B cell (primary cell): Measurements from ENCODE around the gene PACSIN3. TPM values are rescaled to one million over a fixed set of nuclear protein-coding genes. Genes with fewer than 3 reads are reported as not detected.

ENCODE experiments used
- ATAC-seq: fragments of 200-7000 bp; cut with Tn5 transposase; one replicate; pipeline ENCODE4 v1.10.0; 2021; ENCODE audit warnings: low read depth, mild to moderate bottlenecking, moderate number of reproducible peaks, moderate library complexity
- CTCF ChIA-PET: fragments of 350-600 bp; sonication (Branson Sonifier 250); formaldehyde crosslinking; loops from one replicate; lab custom pipeline; 2021; ENCODE audit warnings: antibody characterized with exemption, inconsistent platforms; lab: Charles Lee
- POLR2A ChIA-PET: fragments of 350-600 bp; sonication (Branson Sonifier 250); formaldehyde crosslinking; loops from one replicate; lab custom pipeline; 2021; ENCODE audit warnings: antibody characterized with exemption; lab: Charles Lee
- DNase-seq: peaks from one replicate; pipeline ENCODE4 v3.0.0; 2013
- H2AFZ ChIP-seq: 2 replicates; pipeline ENCODE4 v1.6.1; 2012; ENCODE audit warnings: mild to moderate bottlenecking, low read depth, low read length; ENCODE audit not compliant: insufficient read depth, poor library complexity, severe bottlenecking
- H3K27ac ChIP-seq, 2 donors: 1 replicate in 1 of 2; 2 replicates in 1 of 2; pipeline ENCODE4 v1.5.1; 2012 to 2013; ENCODE audit warnings: low read length in 2 of 2, mild to moderate bottlenecking in 2 of 2, moderate library complexity in 1 of 2
- H3K27me3 ChIP-seq, 4 experiments: fragments of 200-600 bp in 1 of 4; sonication (generic) in 1 of 4; replicated peaks in 1 of 4; 1 replicate in 2 of 4; 2 replicates in 2 of 4; pipeline versions ENCODE4 v1.6.1 to v1.7.0; 2013 to 2016; ENCODE audit warnings: low read length in 3 of 4, mild to moderate bottlenecking in 2 of 4, mixed read lengths in 1 of 4, moderate library complexity in 1 of 4; ENCODE audit not compliant: insufficient read depth in 4 of 4, control insufficient read depth in 3 of 4; ENCODE audit errors: control extremely low read depth in 1 of 4
- H3K36me3 ChIP-seq, 2 experiments: replicated peaks in 1 of 2; 1 replicate in 1 of 2; 2 replicates in 1 of 2; pipeline versions ENCODE4 v1.6.1 to v1.7.1; 2013; ENCODE audit warnings: low read length in 1 of 2; ENCODE audit not compliant: insufficient read depth in 2 of 2, control insufficient read depth in 1 of 2; ENCODE audit errors: control extremely low read depth in 1 of 2, extremely low read depth in 1 of 2
- H3K4me1 ChIP-seq, 2 donors: fragments of 200-600 bp in 1 of 2; sonication (generic) in 1 of 2; 1 replicate in 1 of 2; 2 replicates in 1 of 2; pipeline versions ENCODE4 v1.5.1 to v1.6.1; 2013 to 2017; ENCODE audit warnings: low read length in 2 of 2; ENCODE audit not compliant: control insufficient read depth in 2 of 2, insufficient read depth in 2 of 2
- H3K4me2 ChIP-seq: replicated peaks from 2 replicates; pipeline ENCODE3; 2012; ENCODE audit warnings: mild to moderate bottlenecking, low read depth, low read length; ENCODE audit not compliant: poor library complexity, severe bottlenecking
- H3K4me3 ChIP-seq, 5 experiments: fragments of 200-600 bp in 1 of 5; sonication (generic) in 1 of 5; 1 replicate in 3 of 5; 2 replicates in 2 of 5; pipeline versions ENCODE4 v1.5.1 to v1.7.0; 2011 to 2016; ENCODE audit warnings: low read length in 4 of 5, mild to moderate bottlenecking in 4 of 5, low read depth in 2 of 5, control low read depth in 1 of 5, moderate library complexity in 1 of 5; ENCODE audit not compliant: insufficient read depth in 1 of 5; ENCODE audit errors: control extremely low read depth in 1 of 5, extremely low read depth in 1 of 5
- H3K79me2 ChIP-seq: fragments of 200-600 bp; sonication (generic); one replicate; pipeline ENCODE4 v1.6.0; 2016; ENCODE audit warnings: low read length; ENCODE audit not compliant: control insufficient read depth, insufficient read depth
- H3K9ac ChIP-seq: fragments of 200-600 bp; sonication (generic); 2 replicates; pipeline ENCODE4 v1.6.1; 2017; ENCODE audit warnings: mild to moderate bottlenecking, low read length, moderate library complexity
- H3K9me3 ChIP-seq, 3 donors: one replicate each; pipeline versions ENCODE4 v1.6.1 to v1.7.1; 2013; ENCODE audit warnings: low read length in 2 of 3; ENCODE audit not compliant: control insufficient read depth in 2 of 3, insufficient read depth in 1 of 3; ENCODE audit errors: control extremely low read depth in 1 of 3
- H4K20me1 ChIP-seq: 2 replicates; pipeline ENCODE4 v1.6.0; 2012; ENCODE audit warnings: mild to moderate bottlenecking, low read length; ENCODE audit not compliant: insufficient read depth, control insufficient read depth, poor library complexity, severe bottlenecking
- H3K27ac Mint-ChIP-seq: one replicate; pipeline ENCODE4 v1.8.0; 2021; ENCODE audit warnings: mixed read lengths
- H3K27me3 Mint-ChIP-seq: one replicate; pipeline ENCODE4 v1.8.0; 2021; ENCODE audit warnings: mixed read lengths
- H3K4me1 Mint-ChIP-seq: one replicate; pipeline ENCODE4 v1.8.0; 2021; ENCODE audit warnings: mixed read lengths
- H3K4me3 Mint-ChIP-seq: one replicate; pipeline ENCODE4 v1.8.0; 2021; ENCODE audit warnings: mixed read lengths
- H3K9me3 Mint-ChIP-seq: one replicate; pipeline ENCODE4 v1.8.0; 2022; ENCODE audit warnings: mixed read lengths; ENCODE audit not compliant: insufficient read depth
- CTCF ChIP-seq: fragments of 200-600 bp; IDR thresholded peaks from one replicate; pipeline ENCODE4 v1.8.0; 2022; ENCODE audit warnings: antibody characterized with exemption, mild to moderate bottlenecking
- EZH2 ChIP-seq: IDR thresholded peaks from 2 replicates; pipeline ENCODE4 v1.6.1; 2012; ENCODE audit warnings: borderline replicate concordance, low read depth, mild to moderate bottlenecking, moderate library complexity, low read length; ENCODE audit not compliant: insufficient read depth, poor library complexity, severe bottlenecking
- WGBS: methylation state at CpG from one replicate; pipeline ENCODE4 v1.1.5; 2013; ENCODE audit warnings: missing lambda C conversion rate; ENCODE audit not compliant: insufficient coverage; 5-methylcytosine and 5-hydroxymethylcytosine counted together
- intact Hi-C: fragments of 100-400 bp; cut with micrococcal nuclease; formaldehyde crosslinking; loops from one replicate; pipeline ENCODE4 v1.10.0; 2022
- polyA plus RNA-seq: library from polyadenylated mRNA; depleted of rRNA; stranded (reverse); fragments of >200 nt; gene quantifications from 2 replicates; pipeline ENCODE4 v1.2.3, GENCODE V29; 2012
- total RNA-seq, 2 donors: library from RNA; stranded (reverse); fragments of 120-200 nt in 1 of 2; gene quantifications; 1 replicate in 1 of 2; 2 replicates in 1 of 2; pipeline versions ENCODE4 v1.2.3 to v1.2.4, GENCODE V29; 2013 to 2022

PACSIN3 gene
- total and polyA plus RNA-seq, 2 donors (not counting 1 experiment from before 2014, with no cell fraction given): 2.1 TPM; not detected in 1

GRCh38 chr11:47176328-47177228 is 9.7 kb downstream of the PACSIN3 start, which contains the start of gene ARFGAP2:
Gene ARFGAP2 (minus strand): TSS chr11:47176879. CDS start chr11:47176853, 26 bp downstream.
- H2AFZ ChIP-seq: peak within 1 kb of the TSS; percentile 93

More at GRCh38 chr11:47176328-47177228, 9.7 kb downstream of the PACSIN3 start, which contains the start of gene ARFGAP2:
- peaks cover 33% of the 10 kb centered on the region for H3K4me1 Mint-ChIP-seq
- WGBS: under 1% methylated on average over 72 of the region's 89 CpGs
- H3K27me3 Mint-ChIP-seq: no peaks in the 10 kb centered on the region
- H3K27ac Mint-ChIP-seq: peak within 1 kb of the TSS; percentile 100
- intact Hi-C loops: loop anchor here (1.0 to 5.0 kb wide), 14 partner anchors 10 to 776 kb away; partner anchors contain the start of genes ARHGAP1, CSTPP1, DDB2 and FNBP4
- TF ChIP-seq CTCF: no peak
- TF ChIP-seq EZH2: no peak
- peaks cover 0 to 38% of the 10 kb centered on the region in 2 experiments for H3K36me3 ChIP-seq
- H3K79me2 ChIP-seq: peaks cover 55% of the 10 kb centered on the region
- ATAC-seq (peak; percentile 90), DNase-seq (peak; percentile 98)
- peaks cover 17 to 28% of the 10 kb centered on the region in 2 donors for H3K4me1 ChIP-seq
- ChIA-PET POLR2A (interaction anchor here (3.3 kb wide), 1 partner anchor 38 kb away, joined by 14 read pairs; the partner anchor contains the start of gene DDB2), CTCF (interaction anchor here (1.5 to 5.0 kb wide), 4 partner anchors 38 to 235 kb away, joined by 4 to 37 read pairs (median 22); partner anchors contain the start of gene DDB2)
- H3K4me3 Mint-ChIP-seq: peak within 1 kb of the TSS; percentile 100
- peak within 1 kb of the TSS; percentile 92 for H3K9ac ChIP-seq
- peaks cover 43% of the 10 kb centered on the region for H4K20me1 ChIP-seq
- H3K27me3 ChIP-seq: no peaks in the 10 kb centered on the region
- peak within 1 kb of the TSS; percentile 78 to 98 (median 96) for H3K4me3 ChIP-seq
- no peaks in the 10 kb centered on the region for H3K9me3 ChIP-seq
- no peaks in the 10 kb centered on the region for H3K9me3 Mint-ChIP-seq
- H3K27ac ChIP-seq: peak within 1 kb of the TSS; percentile 92
- H3K4me2 ChIP-seq: peak within 1 kb of the TSS; percentile 84
